ENCODE results near the gene MARCKS. TPM values are rescaled to one million over a fixed set of nuclear protein-coding genes. Genes with fewer than 3 reads are reported as not detected.
"Not testable (repeated sequence)": the region's sequence is repeated elsewhere in the genome, so short reads cannot be mapped to it uniquely, and the experiment has no call there.

Gene MARCKS
- total RNA-seq, 8 experiments from 2014 or later, result 20.8 to 281 (median 152) TPM

GRCh38 chr6:113894712-113895674, 37.8 kb downstream of the MARCKS start:
- ATAC-seq (replicated peaks in 6 of 8), result no peak
- 24 to 85% (median 63%) methylated on average over 1 to 6 of the region's 6 CpGs for WGBS, 10 experiments
- in situ Hi-C loops (cut with MboI; ENCODE audit: low pct_unique_long_range_greater_than_20kb in 2 of 9, low sequenced_read_pairs in 9 of 9, unreplicated experiment in 9 of 9), result loop anchor here in 4 of 9 experiments (25.0 kb wide), 2 partner anchors 1108 to 1558 kb away; partner anchors contain the start of gene RFPL4B (in 1 of the 4)

GRCh38 chr6:113901482-113901881, 44.3 kb downstream of the MARCKS start:
- H3K27ac ChIP-seq, result no peak overlapping the region
- H3K4me1 ChIP-seq (replicated peaks in 1 of 2), result no peaks in the 10 kb centered on the region
- H3K4me3 ChIP-seq, result no peak overlapping the region
- no peak for ATAC-seq (replicated peaks in 6 of 8)
- WGBS, 10 experiments, result 83 to 100% (median 94%) methylated on average over 1 to 2 of the region's 2 CpGs
- in situ Hi-C loops (cut with MboI; ENCODE audit: low pct_unique_long_range_greater_than_20kb in 2 of 9, low sequenced_read_pairs in 9 of 9, unreplicated experiment in 9 of 9), result loop anchor here in 4 of 9 experiments (25.0 kb wide), 3 partner anchors 1564 to 1739 kb away; partner anchors contain the start of gene RFPL4B (in 2 of the 4)

More at GRCh38 chr6:113894712-113895674, 37.8 kb downstream of the MARCKS start:
- Histone ChIP-seq H3K27ac (no peak overlapping the region), H3K4me3 (no peak overlapping the region), H3K4me1 (replicated peaks in 1 of 2) (no peaks in the 10 kb centered on the region)

GRCh38 chr6:113903666-113904330, 46.7 kb downstream of the MARCKS start:
- 40 to 87% (median 50%) methylated on average over 1 to 5 of the region's 9 CpGs; no CpG with 5 or more reads in 5 of the 10 experiments for WGBS, 10 experiments
- peak in 6 of 8 experiments; percentile 41 to 78 (median 68) for ATAC-seq (replicated peaks in 6 of 8)
- in situ Hi-C loops (cut with MboI; ENCODE audit: low pct_unique_long_range_greater_than_20kb in 2 of 9, low sequenced_read_pairs in 9 of 9, unreplicated experiment in 9 of 9), result loop anchor here in 4 of 9 experiments (25.0 kb wide), 3 partner anchors 1566 to 1741 kb away; partner anchors contain the start of gene RFPL4B (in 2 of the 4)
- H3K4me3 ChIP-seq, result no peak overlapping the region
- no peak overlapping the region for H3K27ac ChIP-seq
- H3K4me1 ChIP-seq (replicated peaks in 1 of 2), result no peaks in the 10 kb centered on the region

- in situ Hi-C loops (cut with MboI; ENCODE audit: low pct_unique_long_range_greater_than_20kb in 2 of 9, low sequenced_read_pairs in 9 of 9, unreplicated experiment in 9 of 9), result loop anchor here in 4 of 9 experiments (25.0 kb wide), 3 partner anchors 1570 to 1745 kb away; partner anchors contain the start of gene RFPL4B (in 2 of the 4)
- Histone ChIP-seq H3K4me1 (replicated peaks in 1 of 2) (no peaks in the 10 kb centered on the region), H3K4me3 (no peak overlapping the region), H3K27ac (no peak overlapping the region)
- WGBS, 10 experiments, result 50 to 93% (median 82%) methylated on average over 2 to 5 of the region's 6 CpGs; no CpG with 5 or more reads in 2 of the 10 experiments
- no peak for ATAC-seq (replicated peaks in 6 of 8)
Measured at GRCh38 chr6:113907102-113907815, 50.1 kb downstream of the MARCKS start.

- Histone ChIP-seq H3K4me1 (replicated peaks in 1 of 2) (no peaks in the 10 kb centered on the region), H3K27ac (no peak overlapping the region), H3K4me3 (no peak overlapping the region)
- WGBS, 10 experiments, result 0 to 100% (median 51%) methylated on average over 1 to 3 of the region's 3 CpGs
- in situ Hi-C loops (cut with MboI; ENCODE audit: low pct_unique_long_range_greater_than_20kb in 2 of 9, low sequenced_read_pairs in 9 of 9, unreplicated experiment in 9 of 9), result loop anchor here in 4 of 9 experiments (25.0 kb wide), 3 partner anchors 1572 to 1746 kb away; partner anchors contain the start of gene RFPL4B (in 2 of the 4)
- no peak for ATAC-seq (replicated peaks in 6 of 8)
Measured at GRCh38 chr6:113908801-113909200, 51.7 kb downstream of the MARCKS start.

- ATAC-seq (replicated peaks in 6 of 8), result peak in 5 of 8 experiments; percentile 29 to 62 (median 44)
- Histone ChIP-seq H3K4me3 (no peak overlapping the region), H3K4me1 (replicated peaks in 1 of 2) (no peaks in the 10 kb centered on the region), H3K27ac (no peak overlapping the region)
- in situ Hi-C loops (cut with MboI; ENCODE audit: low pct_unique_long_range_greater_than_20kb in 2 of 9, low sequenced_read_pairs in 9 of 9, unreplicated experiment in 9 of 9), result loop anchor here in 4 of 9 experiments (25.0 kb wide), 3 partner anchors 1572 to 1747 kb away; partner anchors contain the start of gene RFPL4B (in 2 of the 4)
- 17 to 50% (median 29%) methylated on average over 2 to 6 of the region's 6 CpGs for WGBS, 10 experiments
Measured at GRCh38 chr6:113909224-113909856, 52.2 kb downstream of the MARCKS start.

- not testable (repeated sequence) for ATAC-seq (replicated peaks in 6 of 8); H3K4me1 ChIP-seq (replicated peaks in 1 of 2); H3K4me3 ChIP-seq; H3K27ac ChIP-seq
- in situ Hi-C loops (cut with MboI; ENCODE audit: low pct_unique_long_range_greater_than_20kb in 2 of 9, low sequenced_read_pairs in 9 of 9, unreplicated experiment in 9 of 9), result loop anchor here in 4 of 9 experiments (25.0 kb wide), 3 partner anchors 1573 to 1748 kb away; partner anchors contain the start of gene RFPL4B (in 2 of the 4)
- 40 to 100% (median 100%) methylated on average over 1 of the region's 1 CpG; no CpG with 5 or more reads in 1 of the 10 experiments for WGBS, 10 experiments
Measured at GRCh38 chr6:113910285-113910684, 53.1 kb downstream of the MARCKS start.

Other genes with a start within 250 kb of the MARCKS start
- 100 to 1,000 TPM in 6 of 8 experiments, 10 to 100 TPM in 2; 95.8 to 356 (median 205) TPM for gene HDAC2, start 113.8 kb downstream of the MARCKS start, total RNA-seq